Measurements from ENCODE around the gene EHMT1. TPM values are rescaled to one million over a fixed set of nuclear protein-coding genes. Genes with fewer than 3 reads are reported as not detected.

EHMT1 gene
- polyA plus RNA-seq, 3 donors from 2014 or later, result 14.1 to 62.7 (median 14.8) TPM

- no peak for DNase-seq
- peaks cover 0 to 2% (median 2%) of the 10 kb centered on the region in 3 donors for H3K27me3 Mint-ChIP-seq (ENCODE audit: low read depth in 3 of 3)
- peak overlapping the region in 4 of 5 donors; percentile 8 to 61 (median 52) for H3K4me3 Mint-ChIP-seq
- H3K36me3 Mint-ChIP-seq, result no peaks in the 10 kb centered on the region
- no peaks in the 10 kb centered on the region for H3K9me3 Mint-ChIP-seq
- peak overlapping the region in 2 of 6 donors; percentile 29 to 78 for H3K27ac Mint-ChIP-seq
- H3K4me1 Mint-ChIP-seq, result peaks cover 14 to 20% of the 10 kb centered on the region in 2 donors
These were observed 16.1 kb upstream of the EHMT1 start for GRCh38 chr9:137602661-137603060.

- Mint-ChIP-seq H3K27ac (peak overlapping the region in 1 of 6 donors; percentile 40), H3K4me1 (peaks cover 21 to 23% of the 10 kb centered on the region in 2 donors), H3K4me3 (peak overlapping the region; percentile 35 to 71 (median 57)), H3K9me3 (no peaks in the 10 kb centered on the region), H3K36me3 (no peaks in the 10 kb centered on the region), H3K27me3 (ENCODE audit: low read depth in 3 of 3) (peaks cover 0 to 2% (median 2%) of the 10 kb centered on the region in 3 donors)
- DNase-seq, result no peak
These were observed 14.9 kb upstream of the EHMT1 start for GRCh38 chr9:137603879-137604278.

- H3K27ac Mint-ChIP-seq, result peak overlapping the region in 1 of 6 donors; percentile 40
- H3K27me3 Mint-ChIP-seq (ENCODE audit: low read depth in 3 of 3), result peaks cover 0 to 2% (median 2%) of the 10 kb centered on the region in 3 donors
- H3K4me1 Mint-ChIP-seq, result peaks cover 21 to 24% of the 10 kb centered on the region in 2 donors
- peak overlapping the region; percentile 35 to 71 (median 57) for H3K4me3 Mint-ChIP-seq
- DNase-seq, result no peak
- H3K9me3 Mint-ChIP-seq, result no peaks in the 10 kb centered on the region
- H3K36me3 Mint-ChIP-seq, result no peaks in the 10 kb centered on the region
These were observed 14.3 kb upstream of the EHMT1 start for GRCh38 chr9:137604345-137605086.

GRCh38 chr9:137605121-137606004 lies 13.4 kb upstream of the EHMT1 start, which contains the start of gene ARRDC1:
Gene ARRDC1 (plus strand): TSS chr9:137605686. CDS start chr9:137605718, 32 bp downstream.
- H3K4me1 Mint-ChIP-seq, result peaks cover 21 to 24% of the 10 kb centered on the region in 2 donors
- peak within 1 kb of the TSS; percentile 75 to 86 (median 83) for H3K4me3 Mint-ChIP-seq
- H3K36me3 Mint-ChIP-seq, result no peaks in the 10 kb centered on the region
- H3K27ac Mint-ChIP-seq, result peak within 1 kb of the TSS in 3 of 6 donors; percentile 56 to 75 (median 62)
- DNase-seq, result peak; percentile 81 to 92 (median 88)
- peaks cover 0 to 2% (median 2%) of the 10 kb centered on the region in 3 donors for H3K27me3 Mint-ChIP-seq (ENCODE audit: low read depth in 3 of 3)
- no peaks in the 10 kb centered on the region for H3K9me3 Mint-ChIP-seq

- DNase-seq, result no peak
- peaks cover 0 to 2% (median 2%) of the 10 kb centered on the region in 3 donors for H3K27me3 Mint-ChIP-seq (ENCODE audit: low read depth in 3 of 3)
- H3K4me3 Mint-ChIP-seq, result peak overlapping the region; percentile 75 to 86 (median 83)
- no peaks in the 10 kb centered on the region for H3K36me3 Mint-ChIP-seq
- peak overlapping the region in 3 of 6 donors; percentile 56 to 75 (median 62) for H3K27ac Mint-ChIP-seq
- peaks cover 21 to 24% of the 10 kb centered on the region in 2 donors for H3K4me1 Mint-ChIP-seq
- no peaks in the 10 kb centered on the region for H3K9me3 Mint-ChIP-seq
These were observed 12.7 kb upstream of the EHMT1 start for GRCh38 chr9:137606005-137606621.

- H3K4me1 Mint-ChIP-seq, result peaks cover 21 to 28% of the 10 kb centered on the region in 2 donors
- H3K4me3 Mint-ChIP-seq, result peak overlapping the region; percentile 75 to 86 (median 83)
- H3K36me3 Mint-ChIP-seq, result no peaks in the 10 kb centered on the region
- peak overlapping the region in 4 of 6 donors; percentile 24 to 75 (median 52) for H3K27ac Mint-ChIP-seq
- no peaks in the 10 kb centered on the region for H3K9me3 Mint-ChIP-seq
- no peak for DNase-seq
- H3K27me3 Mint-ChIP-seq (ENCODE audit: low read depth in 3 of 3), result peaks cover 0 to 3% (median 2%) of the 10 kb centered on the region in 3 donors
These were observed 12.1 kb upstream of the EHMT1 start for GRCh38 chr9:137606734-137607138.

GRCh38 chr9:137607141-137607857 lies 11.5 kb upstream of the EHMT1 start:
- H3K4me3 Mint-ChIP-seq, result peak overlapping the region; percentile 75 to 86 (median 83)
- H3K27ac Mint-ChIP-seq, result peak overlapping the region in 3 of 6 donors; percentile 24 to 59 (median 45)
- no peaks in the 10 kb centered on the region for H3K36me3 Mint-ChIP-seq
- DNase-seq, result no peak
- H3K4me1 Mint-ChIP-seq, result peaks cover 21 to 32% of the 10 kb centered on the region in 2 donors
- no peaks in the 10 kb centered on the region for H3K9me3 Mint-ChIP-seq
- peaks cover 0 to 4% (median 3%) of the 10 kb centered on the region in 3 donors for H3K27me3 Mint-ChIP-seq (ENCODE audit: low read depth in 3 of 3)

GRCh38 chr9:137610944-137611343 lies 7.9 kb upstream of the EHMT1 start:
- Mint-ChIP-seq H3K4me3 (no peak overlapping the region), H3K27ac (no peak overlapping the region), H3K4me1 (peaks cover 15 to 36% of the 10 kb centered on the region in 2 donors), H3K27me3 (ENCODE audit: low read depth in 3 of 3) (peaks cover 0 to 2% (median 2%) of the 10 kb centered on the region in 3 donors), H3K9me3 (no peaks in the 10 kb centered on the region), H3K36me3 (no peaks in the 10 kb centered on the region)
- no peak for DNase-seq

GRCh38 chr9:137611623-137612609 lies 6.9 kb upstream of the EHMT1 start:
- Mint-ChIP-seq H3K36me3 (no peaks in the 10 kb centered on the region), H3K27ac (peak overlapping the region in 3 of 6 donors; percentile 37 to 40 (median 39)), H3K4me3 (no peak overlapping the region), H3K4me1 (peaks cover 8 to 29% of the 10 kb centered on the region in 2 donors), H3K27me3 (ENCODE audit: low read depth in 3 of 3) (peaks cover 0 to 2% (median 2%) of the 10 kb centered on the region in 3 donors), H3K9me3 (no peaks in the 10 kb centered on the region)
- DNase-seq, result no peak

GRCh38 chr9:137612741-137613142 lies 6.1 kb upstream of the EHMT1 start:
- peaks cover 0 to 5% (median 2%) of the 10 kb centered on the region in 3 donors for H3K27me3 Mint-ChIP-seq (ENCODE audit: low read depth in 3 of 3)
- no peaks in the 10 kb centered on the region for H3K9me3 Mint-ChIP-seq
- H3K4me3 Mint-ChIP-seq, result no peak overlapping the region
- no peaks in the 10 kb centered on the region for H3K36me3 Mint-ChIP-seq
- no peak for DNase-seq
- peaks cover 7 to 28% of the 10 kb centered on the region in 2 donors for H3K4me1 Mint-ChIP-seq
- H3K27ac Mint-ChIP-seq, result peak overlapping the region in 1 of 6 donors; percentile 39

GRCh38 chr9:137613259-137613658 lies 5.5 kb upstream of the EHMT1 start:
- Mint-ChIP-seq H3K4me3 (no peak overlapping the region), H3K9me3 (no peaks in the 10 kb centered on the region)

More at GRCh38 chr9:137613259-137613658, 5.5 kb upstream of the EHMT1 start:
- no peak for DNase-seq
- no peaks in the 10 kb centered on the region for H3K36me3 Mint-ChIP-seq
- no peak overlapping the region for H3K27ac Mint-ChIP-seq
- peaks cover 0 to 5% (median 2%) of the 10 kb centered on the region in 3 donors for H3K27me3 Mint-ChIP-seq (ENCODE audit: low read depth in 3 of 3)
- H3K4me1 Mint-ChIP-seq, result peaks cover 12 to 29% of the 10 kb centered on the region in 2 donors
